Muscle layer of colon (tissue), 2 donors: ENCODE measurements around the gene RSL1D1.
A peak's percentile ranks its signal among the peaks of the same experiment; 100 is the strongest.
"Not testable (repeated sequence)": the region's sequence is repeated elsewhere in the genome, so short reads cannot be mapped to it uniquely, and the experiment has no call there.

Experiments
- H3K27ac ChIP-seq: one replicate; pipeline ENCODE4 v1.7.0; 2013; ENCODE audit warnings: low read depth, mild to moderate bottlenecking, low read length, moderate library complexity
- H3K27me3 ChIP-seq, 2 donors: one replicate each; pipeline ENCODE4 v1.7.0; 2013; ENCODE audit warnings: low read length in 2 of 2, mild to moderate bottlenecking in 2 of 2; ENCODE audit not compliant: insufficient read depth in 2 of 2, control insufficient read depth in 1 of 2
- H3K36me3 ChIP-seq: one replicate; pipeline ENCODE4 v1.7.0; 2013; ENCODE audit warnings: mild to moderate bottlenecking, low read length; ENCODE audit not compliant: insufficient read depth
- H3K4me1 ChIP-seq: one replicate; pipeline ENCODE4 v1.7.0; 2013; ENCODE audit warnings: mild to moderate bottlenecking, low read length; ENCODE audit not compliant: insufficient read depth
- H3K4me3 ChIP-seq, 2 donors: one replicate each; pipeline ENCODE4 v1.7.0; 2013; ENCODE audit warnings: low read length in 2 of 2, low read depth in 1 of 2, mild to moderate bottlenecking in 1 of 2, moderate library complexity in 1 of 2
- H3K9ac ChIP-seq: one replicate; pipeline ENCODE4 v1.7.0; 2013; ENCODE audit warnings: low read length
- H3K9me3 ChIP-seq: one replicate; pipeline ENCODE4 v1.7.0; 2013; ENCODE audit warnings: mild to moderate bottlenecking, low read length
- donor health status: abdominal sarcoma.
- donor health status: Adenocarcinoma of cecum.

The RSL1D1 gene

DNA sequence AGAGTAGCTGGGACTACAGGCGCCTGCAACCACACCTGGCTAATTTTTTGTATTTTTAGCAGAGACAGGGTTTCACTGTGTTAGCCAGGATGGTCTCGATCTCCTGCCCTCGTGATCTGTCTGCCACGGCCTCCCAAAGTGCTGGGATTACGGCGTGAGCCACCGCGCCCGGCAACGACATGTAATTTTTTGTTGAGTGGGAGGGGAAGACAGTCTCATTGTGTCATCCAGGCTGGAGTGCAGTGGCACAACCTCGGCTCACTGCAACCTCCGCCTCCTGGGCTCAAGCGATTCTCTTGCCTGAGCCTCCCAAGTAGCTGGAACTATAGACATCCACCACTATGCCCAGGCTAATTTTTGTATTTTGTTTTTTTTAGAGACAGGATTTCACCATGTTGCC is 32.4 kb downstream of the RSL1D1 start:
- H3K4me1 ChIP-seq, H3K9me3 ChIP-seq, H3K4me3 ChIP-seq, H3K9ac ChIP-seq, H3K27ac ChIP-seq, H3K36me3 ChIP-seq, H3K27me3 ChIP-seq: not testable (repeated sequence)

DNA sequence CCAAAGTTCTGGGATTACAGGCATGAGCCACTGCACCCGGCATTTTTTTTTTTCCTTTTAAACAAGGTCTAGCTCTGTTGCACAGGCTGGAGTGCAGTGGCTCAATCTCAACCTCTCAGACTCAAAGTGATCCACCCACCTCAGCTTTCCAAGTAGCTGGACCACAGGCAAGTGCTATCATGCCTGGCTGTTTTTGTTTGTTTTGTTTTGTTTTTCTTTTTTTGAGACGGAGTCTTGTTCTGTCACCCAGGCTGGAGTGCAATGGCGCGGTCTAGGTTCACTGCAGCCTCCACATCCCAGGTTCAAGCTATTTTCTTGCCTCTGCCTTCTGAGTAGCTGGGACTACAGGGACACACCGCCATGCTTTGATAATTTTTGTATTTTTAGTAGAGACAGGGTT is 35.2 kb downstream of the RSL1D1 start:
- Histone ChIP-seq H3K27me3 (no peaks in the 10 kb centered on the region), H3K4me1 (no peaks in the 10 kb centered on the region), H3K9ac (no peak overlapping the region), H3K4me3 (no peak overlapping the region), H3K9me3 (no peaks in the 10 kb centered on the region), H3K36me3 (no peaks in the 10 kb centered on the region), H3K27ac (no peak overlapping the region)

DNA sequence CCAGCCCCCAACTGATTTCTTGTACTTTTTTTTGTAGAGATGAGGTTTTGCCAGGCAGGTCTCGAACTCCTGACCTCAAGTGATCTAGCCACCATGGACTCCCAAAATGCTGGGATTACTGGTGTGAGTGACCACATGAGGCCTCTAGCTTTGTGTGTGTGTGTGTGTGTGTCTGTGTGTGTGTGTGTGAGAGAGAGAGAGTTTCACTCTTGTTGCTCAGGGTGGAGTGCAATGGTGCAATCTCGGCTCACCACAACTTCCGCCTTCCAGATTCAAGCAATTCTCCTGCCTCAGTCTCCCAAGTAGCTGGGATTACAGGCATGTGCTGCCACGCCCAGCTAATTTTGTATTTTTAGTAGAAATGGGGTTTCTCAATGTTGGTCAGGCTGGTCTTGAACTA is 36.5 kb downstream of the RSL1D1 start:
- H3K9ac ChIP-seq, H3K4me1 ChIP-seq, H3K4me3 ChIP-seq, H3K27me3 ChIP-seq, H3K36me3 ChIP-seq, H3K27ac ChIP-seq, H3K9me3 ChIP-seq: not testable (repeated sequence)

DNA sequence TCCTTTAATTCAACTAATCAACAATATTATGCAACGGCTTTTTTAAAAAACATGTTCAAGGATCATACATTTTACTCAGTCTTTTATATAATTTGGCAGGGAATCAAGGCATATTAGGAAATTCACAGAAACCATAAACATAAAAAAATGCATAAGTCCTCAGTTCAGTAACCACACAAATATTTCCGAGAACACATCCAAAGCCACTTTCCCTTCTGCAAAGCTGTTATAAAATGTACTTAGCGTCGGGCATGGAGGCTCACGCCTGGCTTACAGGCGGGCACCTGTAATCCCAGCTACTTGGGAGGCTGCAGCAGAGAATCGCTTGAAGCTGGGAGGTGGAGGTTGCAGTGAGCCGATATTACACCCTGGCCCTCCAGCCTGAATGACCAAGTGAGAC is 44.6 kb downstream of the RSL1D1 start:
- no peak overlapping the region for H3K4me3 ChIP-seq
- H3K4me1 ChIP-seq, result no peaks in the 10 kb centered on the region
- H3K27me3 ChIP-seq, result no peaks in the 10 kb centered on the region
- H3K9ac ChIP-seq, result no peak overlapping the region
- H3K27ac ChIP-seq, result no peak overlapping the region
- no peaks in the 10 kb centered on the region for H3K36me3 ChIP-seq
- H3K9me3 ChIP-seq, result no peaks in the 10 kb centered on the region

DNA sequence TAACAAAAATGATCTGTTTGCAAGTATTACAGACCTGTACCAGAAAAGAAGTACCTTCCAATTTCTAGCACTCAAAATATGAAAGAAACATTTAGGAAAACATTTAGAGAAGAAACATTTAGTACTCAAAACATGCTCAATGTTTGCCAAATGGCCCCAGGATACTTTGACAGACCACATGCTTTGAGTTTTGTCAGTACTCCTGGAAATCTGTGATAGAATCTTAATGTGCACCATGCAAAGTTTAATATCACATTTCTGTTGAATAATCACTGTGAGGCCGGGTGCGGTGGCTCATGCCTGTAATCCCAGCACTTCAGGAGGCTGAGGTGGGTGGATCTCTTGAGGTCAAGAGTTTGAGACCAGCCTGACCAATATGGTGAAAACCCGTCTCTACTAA is 45.8 kb downstream of the RSL1D1 start:
- Histone ChIP-seq H3K9me3 (no peaks in the 10 kb centered on the region), H3K9ac (no peak overlapping the region), H3K4me1 (no peaks in the 10 kb centered on the region), H3K27ac (no peak overlapping the region), H3K27me3 (no peaks in the 10 kb centered on the region), H3K4me3 (no peak overlapping the region), H3K36me3 (no peaks in the 10 kb centered on the region)

DNA sequence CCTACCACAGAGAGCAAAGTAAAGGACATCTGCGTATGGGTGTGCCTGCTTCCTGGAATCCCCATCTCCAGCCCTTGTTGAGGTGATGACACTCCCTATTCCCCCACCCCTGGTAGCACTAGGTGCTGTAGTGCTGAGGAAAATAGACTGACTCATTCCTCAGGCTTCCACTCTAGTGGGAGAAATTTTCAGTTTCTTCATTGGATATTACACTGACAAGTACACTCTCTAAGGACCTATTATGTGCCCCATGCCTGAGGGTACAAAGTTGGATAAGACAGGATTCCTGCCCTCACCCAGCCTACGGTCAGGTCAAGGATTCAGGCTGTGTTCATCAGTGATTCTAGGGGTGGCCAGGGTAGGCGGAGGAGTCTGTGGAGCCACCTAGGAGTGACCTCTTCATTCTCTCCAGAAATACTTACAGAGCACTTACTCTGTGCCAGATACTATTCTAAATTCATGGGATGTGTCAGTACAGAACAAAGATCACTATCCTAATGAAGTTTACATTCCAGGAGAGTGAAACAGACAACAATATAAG is 49.8 kb downstream of the RSL1D1 start:
- Histone ChIP-seq H3K27ac (no peak overlapping the region), H3K36me3 (no peaks in the 10 kb centered on the region)

DNA sequence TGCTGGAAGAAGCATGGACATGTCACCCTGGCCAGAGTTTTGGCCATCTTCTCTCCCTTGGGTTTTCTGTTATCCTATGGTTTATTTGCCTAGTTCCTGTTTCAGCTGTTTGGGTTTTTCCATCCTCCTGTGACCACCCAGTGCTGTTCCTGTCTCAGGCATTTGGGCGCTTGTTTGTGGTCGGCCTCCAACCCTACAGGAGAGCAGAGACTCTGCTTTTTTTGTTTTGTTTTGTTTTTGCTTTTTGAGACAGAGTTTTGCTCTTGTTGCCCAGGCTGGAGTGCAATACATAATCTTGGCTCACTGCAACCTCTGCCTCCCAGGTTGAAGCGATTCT is 51.0 kb downstream of the RSL1D1 start:
- Histone ChIP-seq H3K4me3 (no peak overlapping the region), H3K9me3 (no peaks in the 10 kb centered on the region), H3K27me3 (no peaks in the 10 kb centered on the region), H3K36me3 (no peaks in the 10 kb centered on the region), H3K9ac (no peak overlapping the region), H3K27ac (no peak overlapping the region), H3K4me1 (peaks cover 27% of the 10 kb centered on the region)

More for the DNA sequence above, 49.8 kb downstream of the RSL1D1 start:
- Histone ChIP-seq H3K9ac (no peak overlapping the region), H3K4me1 (peaks cover 19% of the 10 kb centered on the region), H3K4me3 (no peak overlapping the region), H3K27me3 (no peaks in the 10 kb centered on the region), H3K9me3 (no peaks in the 10 kb centered on the region)

DNA sequence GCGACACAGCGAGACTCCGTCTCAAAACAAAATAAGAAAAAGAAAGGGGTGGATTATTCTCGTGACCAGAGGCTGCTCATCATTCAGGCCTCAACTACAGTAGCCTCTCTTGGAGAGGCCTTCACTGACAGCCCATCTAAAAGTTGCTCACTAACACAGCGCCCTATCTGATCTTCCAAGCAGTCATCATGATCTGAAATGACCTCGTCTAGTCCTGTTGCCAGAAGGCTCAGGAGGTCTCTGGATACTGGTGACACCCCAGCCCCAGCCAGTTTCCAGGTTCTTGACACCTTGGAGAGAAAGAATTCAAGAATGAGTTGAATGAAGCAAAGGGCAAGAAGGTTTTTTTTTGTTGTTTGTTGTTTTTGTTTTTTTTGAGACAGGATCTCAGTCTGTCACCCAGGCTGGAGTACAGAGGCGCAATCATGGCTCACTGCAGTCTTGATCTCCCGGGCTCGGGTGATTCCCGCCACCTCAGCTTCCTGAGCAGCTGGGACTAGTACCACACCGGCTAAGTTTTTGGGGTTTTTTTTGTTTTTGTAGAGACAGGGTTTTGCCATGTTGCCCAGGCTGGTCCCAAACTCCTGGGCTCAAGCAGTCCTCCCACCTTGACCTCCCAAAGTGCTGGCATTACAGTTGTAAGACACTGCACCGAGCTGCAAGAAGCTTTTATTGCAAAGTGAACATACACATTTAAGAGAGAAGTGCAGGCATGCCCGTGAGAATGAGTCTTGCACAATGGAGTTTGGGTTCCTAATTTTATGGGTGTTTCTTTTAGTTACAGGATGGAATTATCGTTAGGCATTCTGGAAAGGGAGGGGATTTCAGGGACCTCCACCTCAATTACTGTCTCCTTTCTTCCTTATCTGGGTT is 51.6 kb downstream of the RSL1D1 start:
- Histone ChIP-seq H3K27me3 (no peaks in the 10 kb centered on the region), H3K4me1 (peaks cover 32% of the 10 kb centered on the region), H3K4me3 (no peak overlapping the region), H3K9me3 (no peaks in the 10 kb centered on the region), H3K27ac (no peak overlapping the region), H3K9ac (no peak overlapping the region), H3K36me3 (no peaks in the 10 kb centered on the region)

DNA sequence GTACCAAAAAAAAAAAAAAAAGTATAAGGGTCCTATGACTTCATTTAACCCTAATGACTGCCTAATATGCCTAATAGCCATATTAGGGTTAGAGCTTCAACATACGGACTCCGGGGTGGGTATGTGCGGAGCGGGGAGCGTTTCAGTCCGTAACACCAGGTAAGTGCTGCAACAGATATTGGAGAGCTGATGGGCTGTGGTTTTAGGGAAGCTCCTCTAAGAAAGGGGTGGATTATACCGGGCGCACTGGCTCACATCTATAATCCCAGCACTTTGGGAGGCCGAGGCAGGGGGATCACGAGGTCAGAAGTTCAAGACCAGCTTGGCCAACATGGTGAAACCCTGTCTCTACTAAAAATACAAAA is 52.3 kb downstream of the RSL1D1 start:
- peak overlapping the region; percentile 98 for H3K27ac ChIP-seq
- H3K4me3 ChIP-seq, result no peak overlapping the region
- H3K36me3 ChIP-seq, result no peaks in the 10 kb centered on the region
- no peak overlapping the region for H3K9ac ChIP-seq
- H3K9me3 ChIP-seq, result no peaks in the 10 kb centered on the region
- H3K27me3 ChIP-seq, result no peaks in the 10 kb centered on the region
- peaks cover 33% of the 10 kb centered on the region for H3K4me1 ChIP-seq

DNA sequence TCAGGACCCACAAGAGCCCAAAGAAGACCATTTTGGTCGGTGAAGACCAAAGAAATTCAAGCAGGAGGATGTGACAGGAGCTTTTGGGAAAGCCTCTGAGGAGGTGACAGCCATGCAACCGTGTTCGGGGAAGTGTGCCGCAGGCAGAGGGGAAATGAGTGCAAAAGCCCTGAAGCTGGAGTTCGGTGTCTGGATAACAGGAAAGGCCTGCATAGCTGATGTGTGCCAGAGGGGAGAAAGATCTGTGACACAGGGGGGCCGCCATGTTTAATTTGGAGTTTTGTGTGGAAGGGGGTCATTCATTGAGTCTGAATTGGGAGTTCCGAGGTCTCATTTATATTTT is 53.4 kb downstream of the RSL1D1 start:
- H3K27ac ChIP-seq, result peak overlapping the region; percentile 98
- H3K9ac ChIP-seq, result peak overlapping the region; percentile 99
- no peaks in the 10 kb centered on the region for H3K9me3 ChIP-seq
- H3K4me3 ChIP-seq, result peak overlapping the region; percentile 82 to 91
- no peaks in the 10 kb centered on the region for H3K36me3 ChIP-seq
- H3K27me3 ChIP-seq, result no peaks in the 10 kb centered on the region
- H3K4me1 ChIP-seq, result peaks cover 43% of the 10 kb centered on the region

DNA sequence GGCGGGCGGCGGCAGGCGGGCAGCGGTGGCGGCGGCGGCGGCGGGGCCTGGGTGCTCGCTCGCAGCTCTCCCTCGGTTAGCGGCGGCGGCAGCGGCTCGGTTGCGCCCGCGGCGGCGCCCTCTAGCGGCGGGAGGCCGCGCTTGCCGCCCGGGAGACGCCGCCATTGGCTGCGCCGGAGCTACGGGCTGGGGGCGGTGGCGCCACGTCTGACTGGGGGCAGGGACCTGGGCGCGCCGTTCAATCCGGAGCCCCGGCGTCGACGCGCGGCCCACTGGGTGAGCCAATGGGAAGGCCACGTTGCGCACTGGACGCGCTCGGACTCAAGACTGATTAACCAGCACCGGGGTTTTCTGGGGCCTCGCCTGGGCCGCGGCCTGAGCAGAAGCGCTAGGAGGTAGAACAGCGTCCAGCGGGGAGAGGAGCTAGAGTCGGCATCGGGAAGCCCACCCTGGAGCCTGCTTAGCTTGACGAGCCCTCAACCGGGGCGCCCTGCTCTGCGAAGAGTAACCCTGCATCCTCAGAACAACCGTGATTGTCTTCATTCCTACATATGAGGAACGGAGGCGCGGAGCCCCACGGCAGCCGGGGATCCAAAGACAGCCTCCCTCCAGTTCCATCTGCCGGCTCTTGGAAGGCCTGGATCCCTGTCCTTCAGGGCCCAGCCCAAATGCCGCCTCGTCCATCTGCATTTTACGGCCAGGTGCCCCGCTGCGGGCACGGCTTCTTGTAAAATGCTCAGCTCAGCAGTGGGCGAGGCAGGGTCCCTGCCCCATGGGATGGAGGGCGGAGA is 54.0 kb downstream of the RSL1D1 start, which contains the start of gene ZC3H7A:
ZC3H7A (minus strand) TSS at position 93 of the 791 bp plus-strand sequence. CDS start 14,904 bp downstream, outside the sequence.
- Histone ChIP-seq H3K36me3 (no peaks in the 10 kb centered on the region), H3K27me3 (no peaks in the 10 kb centered on the region), H3K4me3 (peak within 1 kb of the TSS; percentile 89 to 91), H3K4me1 (peaks cover 48% of the 10 kb centered on the region), H3K9ac (peak within 1 kb of the TSS; percentile 99), H3K27ac (peak within 1 kb of the TSS; percentile 98), H3K9me3 (no peaks in the 10 kb centered on the region)
